Cardiac atrium fibroblast (primary cell): ENCODE results near the gene ART3. TPM values are rescaled to one million over a fixed set of nuclear protein-coding genes. Genes with fewer than 3 reads are reported as not detected.

Experiments
- total RNA-seq: library from RNA; depleted of rRNA; stranded (reverse); fragments of >200 nt; gene quantifications from 2 replicates; pipeline ENCODE4 v1.2.3, GENCODE V29; 2015

The ART3 gene, protein sequence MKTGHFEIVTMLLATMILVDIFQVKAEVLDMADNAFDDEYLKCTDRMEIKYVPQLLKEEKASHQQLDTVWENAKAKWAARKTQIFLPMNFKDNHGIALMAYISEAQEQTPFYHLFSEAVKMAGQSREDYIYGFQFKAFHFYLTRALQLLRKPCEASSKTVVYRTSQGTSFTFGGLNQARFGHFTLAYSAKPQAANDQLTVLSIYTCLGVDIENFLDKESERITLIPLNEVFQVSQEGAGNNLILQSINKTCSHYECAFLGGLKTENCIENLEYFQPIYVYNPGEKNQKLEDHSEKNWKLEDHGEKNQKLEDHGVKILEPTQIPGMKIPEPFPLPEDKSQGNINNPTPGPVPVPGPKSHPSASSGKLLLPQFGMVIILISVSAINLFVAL
- total RNA-seq = not detected in 2 replicates

DNA sequence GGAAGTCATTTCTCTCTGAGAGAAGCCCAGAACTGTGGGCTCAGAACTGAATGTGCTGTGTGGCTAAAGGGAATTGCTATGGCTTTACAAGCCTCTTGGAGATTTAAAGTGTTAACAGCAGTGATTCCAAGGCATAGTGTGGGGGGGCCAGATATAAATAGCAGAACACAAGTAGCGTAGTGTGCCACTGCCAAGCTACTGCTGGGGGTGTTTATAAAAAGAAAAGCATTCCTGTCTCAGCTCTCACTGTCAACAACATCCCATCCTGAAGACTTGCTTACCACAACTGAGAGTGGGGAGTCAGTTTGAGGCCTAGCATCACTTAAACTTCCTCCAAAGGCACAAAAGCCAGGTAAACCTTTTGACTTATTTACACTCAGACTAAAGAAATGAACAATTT, at the start of gene ART3:
Gene ART3 (plus strand): TSS at position 242 of the 400 bp plus-strand sequence. CDS start 1,181 bp downstream, outside the sequence.

DNA sequence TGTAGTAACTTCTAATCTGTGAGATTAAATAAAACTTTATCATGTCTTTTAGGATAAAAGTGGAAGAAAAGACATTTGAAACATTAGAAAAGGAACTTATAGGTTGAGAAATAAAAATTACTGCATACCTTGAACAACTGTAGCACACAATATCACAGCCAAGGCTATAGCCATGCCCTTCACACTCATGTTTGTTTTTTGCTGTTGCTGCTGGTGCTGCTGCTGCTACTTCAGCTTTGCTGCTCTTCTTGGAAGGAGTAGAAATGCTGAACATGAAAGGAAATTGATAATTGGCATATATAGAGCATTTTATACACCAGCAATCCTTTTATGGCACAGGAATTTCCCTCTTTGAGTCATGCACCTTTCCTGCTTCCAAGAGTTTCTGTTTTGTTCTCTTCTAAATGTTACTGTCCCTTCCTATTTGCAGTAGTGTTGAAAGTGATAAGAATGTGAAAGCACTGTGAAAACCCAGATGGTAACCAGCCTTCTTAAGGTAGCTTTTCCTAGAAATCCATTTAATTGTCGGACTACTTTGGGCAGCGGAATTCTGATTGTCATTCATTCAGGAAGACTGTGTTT, 38.6 kb upstream of the ART3 start, which contains the start of gene CXCL11:
Gene CXCL11 (minus strand): TSS at position 272 of the 582 bp plus-strand sequence. CDS start 83 bp downstream, at position 189.

DNA sequence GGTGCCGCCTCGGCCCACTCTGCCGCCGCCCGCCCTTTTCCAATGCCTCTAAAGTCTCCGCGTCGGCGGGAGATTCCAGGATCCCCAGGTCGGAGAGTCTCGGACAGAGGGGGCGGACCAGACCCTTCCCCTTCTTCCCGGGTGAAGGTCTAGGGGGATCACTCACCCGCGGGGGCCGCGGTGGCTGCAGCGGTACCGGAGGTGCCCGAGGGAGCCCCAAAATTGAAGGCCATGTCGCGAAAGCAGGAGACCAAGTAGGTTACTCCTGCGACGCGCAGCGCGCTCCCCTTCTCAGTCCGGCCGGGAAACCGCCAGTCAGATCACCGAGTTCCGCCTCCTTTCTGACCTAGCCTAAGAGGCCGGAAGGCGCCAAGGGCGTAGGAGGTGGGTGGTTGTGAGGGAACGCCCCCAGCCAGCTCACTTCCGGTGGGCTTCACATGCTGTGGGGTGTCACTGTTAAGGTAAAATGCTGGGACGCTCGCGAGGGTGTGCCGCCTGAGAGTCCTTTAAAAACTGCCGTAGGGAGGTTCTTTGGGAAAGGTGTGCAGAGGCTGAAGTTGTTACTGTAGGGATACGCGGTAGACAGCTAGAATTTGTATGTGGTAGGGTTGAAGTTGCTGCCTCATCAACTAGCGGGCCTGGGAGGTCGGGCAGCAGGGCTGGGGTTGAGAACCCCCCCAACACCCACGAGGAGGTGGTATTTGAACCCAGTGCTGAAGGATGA, 73.8 kb downstream of the ART3 start, which contains the start of gene NUP54:
Gene NUP54 (minus strand): TSS at position 256 of the 724 bp plus-strand sequence. CDS start 23 bp downstream, at position 233.

Other genes starting within 250 kb of the ART3 start
- not detected in 2 replicates for gene PPEF2, start 172.3 kb upstream of the ART3 start, total RNA-seq
- gene NAAA, start 133.7 kb upstream of the ART3 start, total RNA-seq = 17.2 and 29.6 TPM in 2 replicates
- gene SDAD1, start 83.8 kb upstream of the ART3 start, total RNA-seq = 20.0 and 27.7 TPM in 2 replicates
- not detected in 2 replicates for gene CXCL9, start 67.2 kb upstream of the ART3 start, total RNA-seq
- gene CXCL10, start 51.2 kb upstream of the ART3 start, total RNA-seq = not detected in 2 replicates
- gene CXCL11, start 38.6 kb upstream of the ART3 start, total RNA-seq = not detected in 2 replicates
- 21.7 and 27.5 TPM in 2 replicates for gene NUP54, start 73.7 kb downstream of the ART3 start, total RNA-seq
- gene SCARB2, start 139.1 kb downstream of the ART3 start, total RNA-seq = 127 and 165 TPM in 2 replicates
- gene FAM47E, start 177.0 kb downstream of the ART3 start, total RNA-seq = not detected in 2 replicates
- gene STBD1, start 232.0 kb downstream of the ART3 start, total RNA-seq = 8.8 and 10.5 TPM in 2 replicates